NCI-H748 treated with DMSO at 0.1 percent for 48 hours (cell line): ENCODE results near the gene SAC3D1.

ENCODE experiments used
- DNase-seq: peaks from one replicate; lab custom pipeline; 2025; lab: John Stamatoyannopoulos, UW

SAC3D1 gene

DNA sequence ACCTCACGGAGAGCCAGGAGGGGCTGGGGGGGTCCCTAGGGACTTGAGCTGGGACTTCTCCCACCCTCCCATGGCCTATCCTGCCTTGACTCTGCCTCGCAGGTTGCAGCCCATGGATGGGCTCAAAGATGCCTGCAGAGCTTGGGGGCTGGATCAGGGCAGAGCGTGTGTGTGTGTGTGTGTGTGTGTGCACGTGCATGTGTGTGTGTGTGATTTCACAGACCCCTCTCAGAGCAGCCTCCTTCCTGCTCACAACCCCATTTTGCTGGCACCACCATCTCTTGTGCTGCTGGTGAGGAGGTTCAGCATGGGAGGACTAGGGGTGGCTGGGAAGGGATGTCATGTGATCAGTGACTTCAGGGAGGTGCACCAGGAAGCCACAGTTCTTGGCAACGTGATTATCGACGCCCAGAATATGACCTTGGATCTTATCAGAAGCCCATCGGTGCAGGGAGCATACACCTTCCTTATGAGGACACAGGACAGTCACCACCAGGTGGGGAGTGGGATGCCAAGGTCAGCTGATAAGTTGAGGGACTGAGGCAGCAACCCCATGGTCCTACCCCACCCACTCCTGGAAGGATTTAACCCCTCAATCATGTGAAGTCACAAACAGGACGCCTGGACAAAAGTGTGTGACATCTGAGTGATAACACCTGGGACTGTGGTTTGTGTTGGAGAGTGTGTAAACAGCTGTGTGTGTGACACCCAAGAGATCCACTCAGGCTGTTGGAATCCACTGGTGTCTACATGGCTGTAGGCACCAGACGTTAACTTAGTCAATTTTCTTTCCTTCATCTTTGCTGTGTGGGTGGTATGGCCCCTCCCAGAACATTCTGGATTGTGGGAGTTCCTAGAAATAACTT lies 19.2 kb downstream of the SAC3D1 start:
- DNase-seq = no peak

DNA sequence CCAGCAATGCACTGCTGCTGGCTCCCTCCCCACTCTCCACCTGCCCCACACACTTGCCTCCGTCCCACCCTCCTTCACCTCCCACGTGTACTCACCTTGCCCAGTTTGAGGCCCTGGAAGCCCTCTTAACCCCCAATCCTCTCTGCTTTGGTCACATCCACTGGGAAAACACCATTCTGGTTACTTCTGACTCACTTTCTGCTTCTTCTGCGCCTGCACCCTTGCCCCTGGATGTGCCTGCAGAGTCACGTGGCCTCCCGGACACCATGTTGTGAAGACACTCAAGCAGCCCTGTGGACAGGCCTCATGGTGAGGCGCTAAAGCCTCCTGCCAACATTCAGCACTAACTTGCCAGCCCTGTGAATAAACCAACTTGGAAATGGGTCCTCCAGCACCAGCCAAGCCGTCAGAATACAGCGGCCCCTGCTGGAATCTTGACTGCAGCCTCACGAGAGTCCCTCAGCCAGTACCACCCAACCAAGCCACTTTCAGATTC lies 20.0 kb downstream of the SAC3D1 start:
- no peak for DNase-seq

DNA sequence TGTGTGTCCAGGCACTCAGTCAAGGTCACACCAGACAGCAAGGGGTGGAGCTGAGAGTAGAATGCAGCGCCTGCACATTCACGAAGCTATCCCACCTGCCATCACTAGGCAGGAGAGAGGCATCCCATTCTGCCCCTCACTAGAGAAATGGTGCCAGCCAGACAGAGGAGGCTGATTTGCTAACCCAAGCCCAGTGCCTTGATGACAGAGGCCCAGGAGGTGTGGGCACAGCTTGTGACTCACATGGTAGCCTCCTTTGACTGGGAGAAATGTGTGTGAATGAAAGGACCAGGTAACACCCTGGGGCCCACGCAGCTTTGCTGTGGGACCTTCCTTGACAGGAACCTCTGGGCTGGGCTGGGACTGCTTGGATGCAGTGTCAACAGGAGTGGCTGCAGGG lies 22.5 kb downstream of the SAC3D1 start:
- no peak for DNase-seq

DNA sequence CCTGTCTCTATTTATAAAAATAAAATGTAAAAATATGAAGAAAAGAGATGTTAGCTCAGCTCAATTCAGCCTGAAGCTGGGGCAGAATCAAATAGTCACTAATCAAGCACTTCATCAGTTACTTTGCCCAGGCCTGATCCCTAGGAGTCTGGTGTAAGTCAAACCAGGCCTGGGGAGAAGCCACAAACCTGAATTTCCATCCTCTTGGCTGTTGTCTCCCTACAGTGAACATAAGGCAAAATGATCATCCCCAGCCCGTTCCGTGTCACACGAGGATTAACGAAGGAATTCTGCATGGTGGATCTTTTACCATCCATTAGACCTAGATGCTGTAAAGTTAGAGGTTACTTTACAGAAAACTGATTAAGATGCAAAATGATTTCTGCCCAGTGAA lies 23.8 kb downstream of the SAC3D1 start:
- no peak for DNase-seq

DNA sequence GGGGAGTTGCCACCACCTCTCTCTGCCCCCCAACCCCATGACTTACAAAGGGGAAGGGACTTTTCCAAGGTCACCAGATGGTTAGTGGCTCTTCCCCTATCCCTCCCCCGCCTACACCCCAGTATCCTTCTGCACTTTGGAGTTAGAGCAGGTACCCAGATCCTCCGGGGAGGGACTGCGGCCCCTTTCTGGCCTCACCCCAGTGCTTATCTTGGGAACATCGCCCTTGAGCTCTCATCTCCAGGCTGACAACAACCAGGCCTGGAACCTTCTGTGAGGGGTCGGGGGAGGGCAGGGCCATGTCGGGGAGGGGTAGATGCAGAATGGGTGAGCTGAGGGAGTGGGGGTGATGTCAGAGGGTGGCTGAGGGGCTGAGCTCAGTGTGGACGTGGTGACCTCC lies 24.8 kb downstream of the SAC3D1 start:
- no peak for DNase-seq

DNA sequence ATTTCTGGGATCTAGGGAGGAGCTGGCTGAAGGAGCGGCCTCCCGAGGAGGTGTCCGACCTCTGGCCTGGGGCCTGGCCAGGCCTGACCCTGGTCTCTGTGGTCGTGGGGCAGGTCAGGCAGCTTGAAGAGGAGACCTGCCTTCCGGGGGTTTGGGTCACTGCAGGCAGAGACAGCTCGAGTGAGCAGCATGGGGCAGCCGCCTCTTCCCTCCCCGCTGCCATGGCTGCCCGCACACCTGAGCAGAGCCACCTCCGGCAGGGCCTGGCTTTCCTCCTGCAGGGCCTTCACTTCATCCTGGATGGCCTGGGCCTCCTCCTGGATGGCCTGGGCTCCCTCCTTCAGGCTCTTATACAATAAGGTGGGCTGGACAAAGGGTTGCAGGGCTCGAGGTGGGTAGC lies 25.3 kb downstream of the SAC3D1 start:
- no peak for DNase-seq

DNA sequence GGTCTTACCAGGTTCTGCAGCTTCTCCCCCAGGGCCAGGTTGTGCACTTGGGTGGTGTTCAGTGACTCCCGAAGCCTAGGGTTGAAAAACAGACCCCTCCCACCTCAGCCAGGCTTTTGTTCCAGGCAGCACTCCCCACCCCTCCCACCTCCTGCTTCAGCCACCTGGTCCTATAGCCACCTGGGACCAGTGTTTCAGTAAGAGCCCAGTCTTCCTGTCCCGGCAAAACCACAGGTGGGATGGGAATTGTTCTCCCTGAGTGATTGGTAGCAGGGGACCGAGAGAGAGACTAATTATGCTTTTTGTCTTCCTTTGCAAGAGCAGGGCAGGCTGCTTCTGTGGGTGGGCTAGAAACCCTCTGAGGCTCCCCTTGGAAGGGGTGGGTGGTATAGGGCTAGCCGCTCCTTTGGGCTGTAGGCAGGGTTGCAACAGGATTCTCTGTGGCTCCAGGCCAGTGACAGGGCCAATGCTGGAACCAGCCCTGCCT lies 25.8 kb downstream of the SAC3D1 start:
- DNase-seq = no peak

DNA sequence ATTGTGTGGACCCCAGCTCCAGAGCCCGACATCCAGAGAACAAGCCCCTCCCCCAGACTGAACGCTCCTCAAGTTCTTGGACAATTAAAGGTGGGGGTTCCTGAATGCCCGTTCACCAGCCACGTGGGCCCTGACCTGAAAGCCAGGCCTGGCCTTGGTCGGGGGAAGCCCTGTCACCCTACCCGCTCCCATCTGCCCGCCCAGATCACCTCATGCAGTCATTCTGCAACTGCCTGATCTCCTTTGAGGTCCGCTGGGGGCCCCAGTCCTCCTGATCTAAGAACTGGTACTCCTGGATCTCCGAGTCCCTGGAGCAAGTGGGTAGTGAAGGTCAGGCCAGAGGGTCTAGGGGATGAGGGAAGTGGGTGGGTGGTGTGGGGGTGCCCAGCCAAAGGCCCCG lies 26.4 kb downstream of the SAC3D1 start:
- no peak for DNase-seq

DNA sequence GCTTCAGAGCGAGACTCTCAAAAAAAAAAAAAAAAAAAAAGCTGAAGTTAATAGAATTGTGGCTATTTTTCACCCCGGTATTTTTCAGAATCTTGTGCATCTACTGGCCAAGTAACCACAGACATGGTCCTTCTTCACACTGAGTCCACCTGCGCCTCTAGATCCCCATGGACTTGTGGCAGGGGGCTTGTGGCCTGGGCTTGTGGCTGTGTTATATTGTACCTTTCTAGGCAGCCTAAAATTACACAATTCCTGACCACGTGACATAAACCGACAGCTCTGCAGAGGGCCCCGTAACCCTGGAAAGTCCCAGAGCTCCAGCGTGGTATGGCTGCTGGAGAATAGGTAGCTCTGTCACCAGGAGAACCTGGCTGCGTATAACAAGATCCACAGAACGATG lies 28.2 kb downstream of the SAC3D1 start:
- no peak for DNase-seq

DNA sequence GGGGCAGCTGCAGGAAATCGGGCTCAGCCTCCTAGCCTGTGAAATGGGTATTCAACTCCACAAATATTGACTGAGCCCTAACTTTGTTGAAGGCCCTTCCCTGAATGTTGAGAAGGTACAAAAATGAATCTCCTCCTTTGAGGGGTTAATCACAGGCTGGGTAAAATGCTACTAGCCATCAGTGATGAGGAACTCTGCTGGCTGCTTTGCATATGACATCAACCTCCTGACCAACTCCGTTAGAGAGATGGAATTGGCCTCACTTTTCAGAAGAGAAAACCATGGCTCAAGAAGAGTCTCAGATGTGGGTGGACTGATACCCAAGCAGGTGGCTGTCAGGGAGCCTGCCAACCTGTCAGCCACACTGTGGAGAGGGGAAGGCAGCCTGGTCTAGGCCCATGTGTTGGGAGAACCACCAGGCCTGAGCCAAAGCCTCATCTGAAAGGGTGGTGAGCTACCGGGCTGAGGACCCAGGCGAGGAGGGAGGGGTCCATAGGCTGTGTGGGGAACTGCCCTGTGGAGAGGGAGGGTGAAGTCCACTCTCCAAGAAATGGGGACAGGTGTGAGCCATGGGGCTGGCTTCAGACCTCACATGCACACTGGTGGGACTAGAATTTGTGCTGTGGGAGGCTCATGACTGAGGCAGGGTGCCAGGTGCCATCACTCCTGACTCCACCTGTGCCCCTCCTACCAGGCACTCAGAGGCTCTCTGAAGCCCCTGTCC lies 31.1 kb downstream of the SAC3D1 start:
- no peak for DNase-seq

DNA sequence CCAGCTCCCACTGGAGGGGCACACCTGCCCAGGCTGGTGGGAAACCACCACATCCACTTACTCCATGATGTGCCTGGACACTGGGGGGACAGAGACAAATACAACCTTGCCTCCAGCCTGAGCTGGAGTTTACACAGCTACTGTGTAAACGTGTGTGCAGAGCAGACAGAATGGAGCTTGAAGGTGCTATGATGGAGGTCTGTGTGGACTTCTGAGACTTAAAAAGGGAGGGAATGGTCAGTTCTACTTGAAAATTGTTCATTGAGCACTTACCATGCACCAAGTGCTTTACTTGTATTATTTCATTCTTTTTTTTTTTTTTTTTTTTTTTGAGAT lies 31.6 kb downstream of the SAC3D1 start:
- DNase-seq = no peak

DNA sequence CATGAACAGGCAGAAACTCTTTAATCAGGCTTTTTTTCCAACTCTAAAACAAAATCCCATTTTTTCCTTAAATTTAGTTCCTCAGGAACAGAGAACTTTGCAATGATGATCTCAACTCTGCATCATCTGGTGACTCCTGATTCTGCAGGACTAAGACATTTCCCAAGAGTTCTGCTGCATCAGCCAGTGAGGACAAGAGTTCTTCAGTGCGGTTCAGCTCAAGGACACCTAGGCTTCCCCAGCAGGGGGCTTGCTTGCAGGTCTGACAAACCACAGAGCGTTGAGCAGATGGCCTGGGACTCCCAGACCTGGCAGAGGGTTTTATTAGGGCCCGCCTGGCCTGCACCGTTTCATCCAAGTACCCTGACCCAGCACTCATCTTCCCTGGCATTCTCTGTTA lies 36.4 kb downstream of the SAC3D1 start:
- no peak for DNase-seq

DNA sequence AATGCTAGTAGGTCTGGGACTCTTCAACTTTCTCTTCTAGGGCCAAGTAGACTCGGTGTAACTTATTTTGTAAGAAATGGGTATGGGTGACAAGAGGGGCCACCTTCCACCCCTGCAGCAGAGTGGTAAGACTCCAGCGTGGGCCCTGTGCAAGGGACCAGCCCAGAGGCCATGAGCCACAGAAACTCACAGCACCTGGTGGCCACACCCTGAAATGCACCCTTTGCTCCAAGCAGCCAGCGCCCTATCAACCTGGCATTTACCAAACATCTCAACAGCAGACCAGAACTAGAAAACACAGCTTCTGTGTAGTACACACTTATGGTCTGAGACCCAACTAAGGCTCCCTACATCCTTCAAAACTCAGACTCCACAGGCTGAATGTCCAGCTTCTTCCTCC lies 37.1 kb downstream of the SAC3D1 start:
- no peak for DNase-seq

DNA sequence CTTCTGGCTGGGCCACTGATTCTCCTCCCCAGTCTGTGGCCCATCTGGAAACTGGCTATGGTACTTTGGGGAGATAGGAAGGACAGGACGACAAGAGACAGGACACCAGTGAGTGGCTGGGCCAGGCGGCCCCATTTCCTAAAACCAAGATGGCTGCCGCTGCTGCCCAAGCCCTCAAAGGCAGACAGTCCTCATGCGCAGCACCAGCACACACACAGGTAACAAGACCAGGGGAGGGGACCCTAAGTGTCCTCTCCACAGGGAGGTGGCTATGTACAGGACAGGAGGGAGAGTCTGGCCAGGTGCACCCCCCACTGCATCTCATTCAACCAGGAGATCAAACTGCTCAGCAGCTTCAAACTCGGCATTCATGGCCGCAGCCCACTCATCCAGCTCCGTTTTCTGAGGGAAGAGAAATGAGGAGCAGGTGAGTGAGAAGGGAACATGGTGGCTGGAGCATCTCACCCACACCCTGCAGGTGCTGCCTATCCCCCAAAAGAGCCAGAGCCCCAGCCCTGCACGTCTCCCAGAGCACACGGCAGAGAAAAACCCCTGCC lies 37.9 kb downstream of the SAC3D1 start:
- DNase-seq = no peak

DNA sequence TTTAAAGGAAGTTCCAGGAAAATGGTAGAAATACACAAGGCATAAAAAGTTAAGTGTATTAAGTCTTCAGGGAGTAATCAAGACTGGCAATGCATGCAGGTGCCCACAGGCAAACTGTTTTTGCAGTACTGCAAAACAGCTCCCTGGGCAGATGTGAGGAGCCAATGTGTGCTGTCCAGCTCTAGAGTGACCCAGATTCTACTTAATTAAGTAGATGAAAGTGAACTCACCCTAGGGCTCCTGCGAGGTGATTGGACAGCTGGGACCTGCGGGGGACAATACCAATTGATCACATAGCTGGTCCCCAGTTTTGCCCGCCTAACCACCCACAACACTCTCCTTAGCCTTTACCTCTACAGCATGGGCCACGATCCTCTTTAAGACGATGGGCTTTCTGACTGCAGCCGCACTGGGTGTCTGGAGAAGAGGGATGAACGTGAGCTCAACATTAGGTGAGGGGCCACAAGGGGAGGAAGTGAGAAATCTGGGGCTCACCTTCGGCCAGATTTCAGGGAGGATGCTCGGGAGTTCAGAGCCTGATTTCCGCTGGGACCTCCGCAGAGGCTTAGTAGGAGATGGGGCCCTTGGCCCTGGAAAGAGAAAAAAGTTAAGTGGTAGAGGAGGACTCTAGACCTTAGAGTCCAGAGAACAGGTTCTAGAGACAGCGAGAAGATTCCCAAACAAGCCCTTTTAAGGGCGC lies 42.3 kb downstream of the SAC3D1 start:
- no peak for DNase-seq

DNA sequence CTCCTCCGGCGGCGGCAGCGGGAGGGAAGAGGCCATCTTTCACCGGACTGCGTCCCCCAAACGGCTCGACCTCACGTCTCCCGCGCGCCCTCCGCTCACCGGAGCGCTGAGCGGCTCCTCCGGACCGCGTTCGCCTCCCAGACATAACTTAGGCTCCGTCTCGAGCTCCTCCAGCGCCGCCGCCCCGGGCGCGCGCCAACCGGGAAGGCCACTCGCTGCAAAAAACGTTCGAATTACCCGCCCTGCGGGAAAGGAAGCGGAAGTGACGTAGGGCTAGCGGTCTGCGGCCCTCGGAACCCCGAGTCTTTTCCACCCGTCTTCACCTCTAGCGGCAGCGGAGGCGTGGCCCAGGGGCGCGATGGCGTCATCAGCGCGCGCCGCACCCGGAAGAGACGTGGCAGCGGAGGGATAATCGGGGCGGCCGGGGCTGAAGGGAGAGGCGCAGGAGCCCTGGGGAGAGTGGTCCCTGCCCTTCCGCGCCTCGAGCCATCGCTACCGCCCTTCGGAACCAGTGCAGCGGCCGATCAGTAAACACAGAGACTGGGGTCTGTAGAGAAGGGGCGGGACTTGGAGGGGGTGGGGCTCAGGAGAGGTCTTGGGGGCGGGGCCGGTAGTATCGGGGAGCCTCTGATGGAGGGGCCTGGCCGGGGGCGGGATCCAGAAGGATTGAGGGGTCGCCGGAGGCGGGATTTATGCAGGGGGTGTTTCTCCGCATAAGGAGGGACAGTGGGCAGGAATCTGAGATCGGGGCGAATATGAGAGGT lies 43.0 kb downstream of the SAC3D1 start, which contains the start of the genes CDCA5 and ZFPL1:
Gene CDCA5 (minus strand): TSS at position 207 of the 764 bp plus-strand sequence. CDS start 62 bp downstream, at position 145.
Gene ZFPL1 (plus strand): TSS at position 389 of the 764 bp plus-strand sequence. CDS start 477 bp downstream, outside the sequence.
- peak; percentile 82 for DNase-seq

DNA sequence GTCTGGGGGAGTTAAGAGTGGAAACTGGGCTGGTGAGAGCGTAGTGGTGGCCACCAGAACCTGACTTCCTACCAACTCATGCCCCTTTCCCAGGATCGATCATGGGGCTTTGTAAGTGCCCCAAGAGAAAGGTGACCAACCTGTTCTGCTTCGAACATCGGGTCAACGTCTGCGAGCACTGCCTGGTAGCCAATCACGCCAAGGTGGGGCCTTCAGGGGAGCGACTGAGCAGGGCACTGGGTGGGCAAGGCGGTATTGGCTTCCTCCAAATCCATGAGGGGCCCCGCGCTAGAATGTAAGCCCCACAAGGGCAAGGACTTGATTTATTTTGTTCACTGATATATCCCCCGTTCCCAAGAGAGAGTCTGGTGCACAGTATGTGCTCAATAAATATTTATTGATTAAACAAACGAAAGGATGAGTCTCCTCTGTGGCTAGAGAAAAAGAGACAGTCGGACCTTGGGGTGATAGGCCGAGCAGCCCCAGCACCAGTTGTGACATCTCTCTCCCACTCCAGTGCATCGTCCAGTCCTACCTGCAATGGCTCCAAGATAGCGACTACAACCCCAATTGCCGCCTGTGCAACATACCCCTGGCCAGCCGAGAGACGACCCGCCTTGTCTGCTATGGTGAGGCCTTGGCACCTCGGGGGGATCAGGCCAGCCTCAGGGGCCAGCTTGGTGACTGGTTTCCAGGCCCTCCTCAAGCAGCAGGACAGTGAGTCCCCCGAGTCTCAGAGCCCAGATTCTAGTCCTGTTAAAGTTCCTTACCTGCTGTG lies 43.8 kb downstream of the SAC3D1 start:
- DNase-seq = no peak

DNA sequence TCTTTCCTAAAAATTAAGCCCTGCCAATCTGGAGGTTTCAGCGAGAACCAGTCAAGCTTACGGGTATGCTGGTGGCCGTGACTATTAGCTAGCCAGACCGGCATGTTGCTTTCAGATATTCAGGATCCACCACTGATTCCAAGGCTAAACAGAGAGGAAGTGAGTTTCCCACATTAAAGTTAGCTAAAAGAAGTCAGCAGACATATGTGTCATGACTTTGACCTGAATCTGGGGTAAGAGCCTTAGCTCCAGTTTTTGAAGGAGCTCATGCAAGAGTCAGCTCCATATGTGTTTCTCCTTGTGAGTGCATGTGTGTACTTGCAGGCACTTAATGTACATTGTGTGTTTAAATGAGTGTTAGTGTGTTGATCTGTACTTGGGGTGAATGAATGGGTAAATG lies 44.4 kb downstream of the SAC3D1 start:
- no peak for DNase-seq

DNA sequence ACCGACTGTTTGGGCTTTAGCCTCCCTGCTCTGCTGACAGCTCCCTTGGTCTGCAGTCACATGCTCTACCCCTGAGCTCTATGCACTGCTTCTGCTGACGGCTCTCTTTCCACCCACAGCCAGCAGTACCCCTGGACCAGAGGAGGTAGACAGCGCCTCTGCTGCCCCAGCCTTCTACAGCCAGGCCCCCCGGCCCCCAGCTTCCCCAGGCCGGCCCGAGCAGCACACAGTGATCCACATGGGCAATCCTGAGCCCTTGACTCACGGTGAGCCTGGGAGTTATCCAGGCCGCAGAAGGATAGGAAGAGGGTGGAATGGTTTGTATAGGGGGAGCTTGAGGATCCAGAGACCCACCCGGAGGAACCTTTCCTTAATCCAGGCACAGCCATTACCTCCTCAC lies 45.8 kb downstream of the SAC3D1 start:
- no peak for DNase-seq

DNA sequence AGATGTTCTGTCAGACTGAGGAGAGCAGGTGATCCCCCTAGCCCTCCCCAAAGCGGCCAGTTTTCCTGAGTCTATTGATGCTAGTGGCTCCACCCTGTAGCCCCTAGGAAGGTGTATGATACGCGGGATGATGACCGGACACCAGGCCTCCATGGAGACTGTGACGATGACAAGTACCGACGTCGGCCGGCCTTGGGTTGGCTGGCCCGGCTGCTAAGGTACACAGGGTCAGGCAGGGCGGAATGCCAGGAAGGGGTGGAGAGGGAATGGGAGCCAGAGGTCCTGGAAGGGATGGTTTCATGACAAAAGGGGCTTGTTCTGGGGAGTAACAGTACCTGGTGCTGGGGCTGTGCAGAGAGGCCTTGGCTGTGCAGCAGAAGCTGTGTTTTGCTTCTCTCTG lies 46.2 kb downstream of the SAC3D1 start:
- no peak for DNase-seq

DNA sequence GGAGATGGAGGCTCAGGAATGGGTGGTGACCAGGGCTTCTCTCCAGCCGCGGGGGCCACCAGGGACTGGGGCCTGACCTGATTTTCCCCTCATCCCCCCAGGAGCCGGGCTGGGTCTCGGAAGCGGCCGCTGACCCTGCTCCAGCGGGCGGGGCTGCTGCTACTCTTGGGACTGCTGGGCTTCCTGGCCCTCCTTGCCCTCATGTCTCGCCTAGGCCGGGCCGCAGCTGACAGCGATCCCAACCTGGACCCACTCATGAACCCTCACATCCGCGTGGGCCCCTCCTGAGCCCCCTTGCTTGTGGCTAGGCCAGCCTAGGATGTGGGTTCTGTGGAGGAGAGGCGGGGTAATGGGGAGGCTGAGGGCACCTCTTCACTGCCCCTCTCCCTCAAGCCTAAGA lies 46.8 kb downstream of the SAC3D1 start:
- DNase-seq = no peak
